Neutrophil (primary cell): ENCODE measurements around the gene EIF2S3.

Experiments used
- H3K27ac ChIP-seq: fragments of 200-600 bp; sonication (generic); 2 replicates; pipeline ENCODE4 v1.5.1; 2016; ENCODE audit warnings: mild to moderate bottlenecking, moderate library complexity
- H3K27me3 ChIP-seq: fragments of 200-600 bp; sonication (generic); 2 replicates; pipeline ENCODE4 v1.6.0; 2016; ENCODE audit warnings: mild to moderate bottlenecking
- H3K36me3 ChIP-seq: fragments of 200-600 bp; sonication (generic); 2 replicates; pipeline ENCODE4 v1.5.1; 2017
- H3K4me1 ChIP-seq, 2 experiments: fragments of 200-600 bp in 1 of 2; sonication (generic) in 1 of 2; 1 replicate in 1 of 2; 2 replicates in 1 of 2; pipeline versions ENCODE4 v1.5.1 to v1.6.1; 2013 to 2016; ENCODE audit warnings: low read depth in 1 of 2, low read length in 1 of 2, mild to moderate bottlenecking in 1 of 2, moderate library complexity in 1 of 2; ENCODE audit not compliant: control insufficient read depth in 1 of 2, insufficient read depth in 1 of 2
- H3K4me3 ChIP-seq, 2 experiments: fragments of 200-600 bp in 1 of 2; sonication (generic) in 1 of 2; 1 replicate in 1 of 2; 2 replicates in 1 of 2; pipeline ENCODE4 v1.5.1; 2013 to 2016; ENCODE audit warnings: low read depth in 1 of 2, low read length in 1 of 2, mild to moderate bottlenecking in 1 of 2, moderate library complexity in 1 of 2
- H3K9me3 ChIP-seq: fragments of 200-600 bp; sonication (generic); 2 replicates; pipeline ENCODE4 v1.5.1; 2016
- TF ChIP-seq, protein P1 (sequence below): fragments of 200-600 bp; sonication (generic); IDR thresholded peaks from 2 replicates; pipeline ENCODE4 v1.5.1; 2016; ENCODE audit warnings: antibody characterized with exemption

Gene EIF2S3

GRCh38 chrX:24117258-24117657, 62.5 kb downstream of the EIF2S3 start:
- Histone ChIP-seq H3K9me3 (no peaks in the 10 kb centered on the region), H3K36me3 (no peaks in the 10 kb centered on the region), H3K27ac (no peak overlapping the region), H3K4me1 (no peaks in the 10 kb centered on the region), H3K27me3 (no peaks in the 10 kb centered on the region), H3K4me3 (no peak overlapping the region)
- TF ChIP-seq, protein P1, sequence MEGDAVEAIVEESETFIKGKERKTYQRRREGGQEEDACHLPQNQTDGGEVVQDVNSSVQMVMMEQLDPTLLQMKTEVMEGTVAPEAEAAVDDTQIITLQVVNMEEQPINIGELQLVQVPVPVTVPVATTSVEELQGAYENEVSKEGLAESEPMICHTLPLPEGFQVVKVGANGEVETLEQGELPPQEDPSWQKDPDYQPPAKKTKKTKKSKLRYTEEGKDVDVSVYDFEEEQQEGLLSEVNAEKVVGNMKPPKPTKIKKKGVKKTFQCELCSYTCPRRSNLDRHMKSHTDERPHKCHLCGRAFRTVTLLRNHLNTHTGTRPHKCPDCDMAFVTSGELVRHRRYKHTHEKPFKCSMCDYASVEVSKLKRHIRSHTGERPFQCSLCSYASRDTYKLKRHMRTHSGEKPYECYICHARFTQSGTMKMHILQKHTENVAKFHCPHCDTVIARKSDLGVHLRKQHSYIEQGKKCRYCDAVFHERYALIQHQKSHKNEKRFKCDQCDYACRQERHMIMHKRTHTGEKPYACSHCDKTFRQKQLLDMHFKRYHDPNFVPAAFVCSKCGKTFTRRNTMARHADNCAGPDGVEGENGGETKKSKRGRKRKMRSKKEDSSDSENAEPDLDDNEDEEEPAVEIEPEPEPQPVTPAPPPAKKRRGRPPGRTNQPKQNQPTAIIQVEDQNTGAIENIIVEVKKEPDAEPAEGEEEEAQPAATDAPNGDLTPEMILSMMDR: no peak

DNA sequence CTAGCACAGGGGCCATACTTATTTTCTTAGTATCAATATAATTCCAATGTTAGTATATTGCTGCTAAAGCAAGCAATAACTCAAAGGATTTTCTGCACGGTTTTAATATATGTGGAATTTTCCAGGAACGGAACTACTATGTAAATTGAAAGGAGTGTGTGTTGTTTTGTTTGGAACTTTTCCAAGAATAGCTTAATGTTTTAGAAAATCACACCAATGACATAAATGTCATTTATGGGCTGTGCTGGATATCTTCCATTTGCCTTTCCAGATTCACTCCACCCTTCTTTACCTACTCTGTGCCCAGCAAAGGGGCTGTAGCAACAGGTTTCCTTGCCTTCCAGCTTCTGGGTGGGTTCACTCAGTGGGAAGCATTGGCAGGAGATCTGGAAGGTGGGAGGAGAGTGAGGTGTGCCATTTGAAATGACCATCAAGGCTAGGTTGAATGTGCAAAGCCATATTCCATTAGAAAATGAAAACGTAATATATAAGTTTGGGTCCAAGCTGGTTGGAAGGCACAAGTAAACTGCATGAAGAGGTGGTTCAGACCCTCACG, 69.6 kb downstream of the EIF2S3 start:
- TF ChIP-seq, protein P1: no peak
- H3K27ac ChIP-seq: no peak overlapping the region
- no peaks in the 10 kb centered on the region for H3K27me3 ChIP-seq
- no peaks in the 10 kb centered on the region for H3K4me1 ChIP-seq
- H3K9me3 ChIP-seq: no peaks in the 10 kb centered on the region
- H3K36me3 ChIP-seq: no peaks in the 10 kb centered on the region
- no peak overlapping the region for H3K4me3 ChIP-seq

- no peak overlapping the region for H3K4me3 ChIP-seq
- TF ChIP-seq, protein P1: no peak
- H3K27ac ChIP-seq: no peak overlapping the region
- no peaks in the 10 kb centered on the region for H3K9me3 ChIP-seq
- no peaks in the 10 kb centered on the region for H3K27me3 ChIP-seq
- H3K36me3 ChIP-seq: no peaks in the 10 kb centered on the region
- no peaks in the 10 kb centered on the region for H3K4me1 ChIP-seq
These were observed 70.4 kb downstream of the EIF2S3 start for GRCh38 chrX:24125028-24125612.
